Brain microvascular endothelial cell (primary cell): ENCODE results near the gene RABGAP1.

Experiments
- DNase-seq: peaks from one replicate; pipeline ENCODE4 v3.0.0-alpha.2; 2020
- H3K27ac ChIP-seq: fragments of 250-450 bp; sonication (Bioruptor Pico); 2 replicates; pipeline ENCODE4 v1.5.1; 2020; ENCODE audit warnings: mild to moderate bottlenecking, moderate library complexity
- H3K27me3 ChIP-seq: fragments of 250-450 bp; sonication (Bioruptor Pico); replicated peaks from 2 replicates; pipeline ENCODE4 v1.5.1; 2020; ENCODE audit warnings: mild to moderate bottlenecking
- H3K36me3 ChIP-seq: fragments of 250-450 bp; sonication (Bioruptor Pico); replicated peaks from 2 replicates; pipeline ENCODE4 v1.5.1; 2020; ENCODE audit warnings: mild to moderate bottlenecking
- H3K4me3 ChIP-seq: 2 replicates; pipeline ENCODE4 v1.5.1; 2011; ENCODE audit warnings: low read depth, mild to moderate bottlenecking, control low read depth, low read length, moderate library complexity
- in situ Hi-C: cut with HindIII; loops from 2 replicates; pipeline ENCODE4 v1.10.0; 2017; ENCODE audit warnings: low sequenced_read_pairs, low pct_ligation_motif_present
- TF ChIP-seq, protein P1 (sequence below): IDR thresholded peaks from 2 replicates; pipeline ENCODE4 v1.5.1; 2011; ENCODE audit warnings: low read depth, mild to moderate bottlenecking, moderate library complexity, low read length, control low read depth, inconsistent platforms; ENCODE audit errors: missing control alignments

The RABGAP1 gene

GRCh38 chr9:123105490-123105889, 164.7 kb downstream of the RABGAP1 start:
- Histone ChIP-seq H3K27me3 (no peaks in the 10 kb centered on the region), H3K36me3 (peaks cover 17% of the 10 kb centered on the region), H3K4me3 (no peak overlapping the region), H3K27ac (no peak overlapping the region)
- in situ Hi-C loops = loop anchor here (25.0 kb wide), 1 partner anchor 232 kb away; no protein-coding TSS in a partner anchor
- TF ChIP-seq, protein P1, sequence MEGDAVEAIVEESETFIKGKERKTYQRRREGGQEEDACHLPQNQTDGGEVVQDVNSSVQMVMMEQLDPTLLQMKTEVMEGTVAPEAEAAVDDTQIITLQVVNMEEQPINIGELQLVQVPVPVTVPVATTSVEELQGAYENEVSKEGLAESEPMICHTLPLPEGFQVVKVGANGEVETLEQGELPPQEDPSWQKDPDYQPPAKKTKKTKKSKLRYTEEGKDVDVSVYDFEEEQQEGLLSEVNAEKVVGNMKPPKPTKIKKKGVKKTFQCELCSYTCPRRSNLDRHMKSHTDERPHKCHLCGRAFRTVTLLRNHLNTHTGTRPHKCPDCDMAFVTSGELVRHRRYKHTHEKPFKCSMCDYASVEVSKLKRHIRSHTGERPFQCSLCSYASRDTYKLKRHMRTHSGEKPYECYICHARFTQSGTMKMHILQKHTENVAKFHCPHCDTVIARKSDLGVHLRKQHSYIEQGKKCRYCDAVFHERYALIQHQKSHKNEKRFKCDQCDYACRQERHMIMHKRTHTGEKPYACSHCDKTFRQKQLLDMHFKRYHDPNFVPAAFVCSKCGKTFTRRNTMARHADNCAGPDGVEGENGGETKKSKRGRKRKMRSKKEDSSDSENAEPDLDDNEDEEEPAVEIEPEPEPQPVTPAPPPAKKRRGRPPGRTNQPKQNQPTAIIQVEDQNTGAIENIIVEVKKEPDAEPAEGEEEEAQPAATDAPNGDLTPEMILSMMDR = no peak
- no peak for DNase-seq

- Histone ChIP-seq H3K4me3 (no peak overlapping the region), H3K27ac (no peak overlapping the region), H3K36me3 (peaks cover 14% of the 10 kb centered on the region), H3K27me3 (no peaks in the 10 kb centered on the region)
- DNase-seq = no peak
- in situ Hi-C loops = loop anchor here (25.0 kb wide), 1 partner anchor 230 kb away; no protein-coding TSS in a partner anchor
- TF ChIP-seq, protein P1 = peak; percentile 2
These were observed 166.9 kb downstream of the RABGAP1 start for GRCh38 chr9:123107639-123108285.

- peaks cover 10% of the 10 kb centered on the region for H3K36me3 ChIP-seq
- TF ChIP-seq, protein P1 = no peak
- in situ Hi-C loops = loop anchor here (25.0 kb wide), 1 partner anchor 228 kb away; no protein-coding TSS in a partner anchor
These were observed 168.2 kb downstream of the RABGAP1 start for GRCh38 chr9:123108976-123109375.

GRCh38 chr9:123109540-123110279, 168.9 kb downstream of the RABGAP1 start:
- in situ Hi-C loops = loop anchor here (25.0 kb wide), 1 partner anchor 228 kb away; no protein-coding TSS in a partner anchor
- no peaks in the 10 kb centered on the region for H3K27me3 ChIP-seq
- DNase-seq = no peak
- TF ChIP-seq, protein P1 = no peak
- no peak overlapping the region for H3K27ac ChIP-seq
- no peak overlapping the region for H3K4me3 ChIP-seq
- H3K36me3 ChIP-seq = peaks cover 10% of the 10 kb centered on the region

More at GRCh38 chr9:123108976-123109375, 168.2 kb downstream of the RABGAP1 start:
- H3K4me3 ChIP-seq = no peak overlapping the region
- no peak for DNase-seq
- no peaks in the 10 kb centered on the region for H3K27me3 ChIP-seq
- H3K27ac ChIP-seq = no peak overlapping the region

GRCh38 chr9:123111427-123112014, 170.7 kb downstream of the RABGAP1 start:
- DNase-seq = no peak
- TF ChIP-seq, protein P1 = no peak
- in situ Hi-C loops = loop anchor here (25.0 kb wide), 1 partner anchor 226 kb away; no protein-coding TSS in a partner anchor
- no peak overlapping the region for H3K27ac ChIP-seq
- H3K36me3 ChIP-seq = peaks cover 8% of the 10 kb centered on the region
- H3K27me3 ChIP-seq = no peaks in the 10 kb centered on the region
- H3K4me3 ChIP-seq = no peak overlapping the region
